T-helper 17 cell (primary cell): Measurements from ENCODE around the gene PPP6R1. TPM values are rescaled to one million over a fixed set of nuclear protein-coding genes. Genes with fewer than 3 reads are reported as not detected.

ENCODE experiments used
- ATAC-seq: fragments of 150-1000 bp; cut with Tn5 transposase; 2 replicates; pipeline ENCODE4 v1.10.0; 2021; ENCODE audit warnings: mild to moderate bottlenecking, moderate library complexity
- DNase-seq, 3 donors: peaks; one replicate each; pipeline versions ENCODE4 v3.0.0 to v3.0.0-alpha.2; 2020 to 2021
- H3K9me3 ChIP-seq: one replicate; pipeline ENCODE4 v1.7.0; 2013; ENCODE audit warnings: low read length, mild to moderate bottlenecking; ENCODE audit not compliant: control insufficient read depth, poor library complexity, severe bottlenecking
- H3K27ac Mint-ChIP-seq: one replicate; pipeline ENCODE4 v1.8.0; 2022; ENCODE audit warnings: mild to moderate bottlenecking, moderate library complexity, mixed read lengths
- H3K27me3 Mint-ChIP-seq: one replicate; pipeline ENCODE4 v1.8.0; 2022; ENCODE audit warnings: mixed read lengths
- H3K36me3 Mint-ChIP-seq: one replicate; pipeline ENCODE4 v1.8.0; 2022; ENCODE audit warnings: low read depth, mixed read lengths
- H3K4me1 Mint-ChIP-seq: one replicate; pipeline ENCODE4 v1.8.0; 2022; ENCODE audit warnings: mild to moderate bottlenecking, mixed read lengths
- H3K4me3 Mint-ChIP-seq: one replicate; pipeline ENCODE4 v1.8.0; 2022; ENCODE audit warnings: mild to moderate bottlenecking, moderate library complexity, mixed read lengths
- total RNA-seq, 4 donors: library from RNA in 2 of 4; stranded (reverse) in 2 of 4; gene quantifications; one replicate each; pipeline ENCODE4 v1.2.3 and lab custom pipeline; 2022 to 2026

PPP6R1 gene, protein sequence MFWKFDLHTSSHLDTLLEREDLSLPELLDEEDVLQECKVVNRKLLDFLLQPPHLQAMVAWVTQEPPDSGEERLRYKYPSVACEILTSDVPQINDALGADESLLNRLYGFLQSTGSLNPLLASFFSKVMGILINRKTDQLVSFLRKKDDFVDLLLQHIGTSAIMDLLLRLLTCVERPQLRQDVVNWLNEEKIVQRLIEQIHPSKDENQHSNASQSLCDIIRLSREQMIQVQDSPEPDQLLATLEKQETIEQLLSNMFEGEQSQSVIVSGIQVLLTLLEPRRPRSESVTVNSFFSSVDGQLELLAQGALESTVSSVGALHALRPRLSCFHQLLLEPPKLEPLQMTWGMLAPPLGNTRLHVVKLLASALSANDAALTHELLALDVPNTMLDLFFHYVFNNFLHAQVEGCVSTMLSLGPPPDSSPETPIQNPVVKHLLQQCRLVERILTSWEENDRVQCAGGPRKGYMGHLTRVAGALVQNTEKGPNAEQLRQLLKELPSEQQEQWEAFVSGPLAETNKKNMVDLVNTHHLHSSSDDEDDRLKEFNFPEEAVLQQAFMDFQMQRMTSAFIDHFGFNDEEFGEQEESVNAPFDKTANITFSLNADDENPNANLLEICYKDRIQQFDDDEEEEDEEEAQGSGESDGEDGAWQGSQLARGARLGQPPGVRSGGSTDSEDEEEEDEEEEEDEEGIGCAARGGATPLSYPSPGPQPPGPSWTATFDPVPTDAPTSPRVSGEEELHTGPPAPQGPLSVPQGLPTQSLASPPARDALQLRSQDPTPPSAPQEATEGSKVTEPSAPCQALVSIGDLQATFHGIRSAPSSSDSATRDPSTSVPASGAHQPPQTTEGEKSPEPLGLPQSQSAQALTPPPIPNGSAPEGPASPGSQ
- 100 to 1,000 TPM; 183 to 186 TPM for total RNA-seq
- 188 to 201 reads per million in 2 donors for total RNA-seq (lab: John Stamatoyannopoulos, UW)

- Mint-ChIP-seq H3K4me3 (peak within 1 kb of the TSS; percentile 100), H3K4me1 (peaks cover 36% of the 10 kb centered on the region), H3K27ac (peak within 1 kb of the TSS; percentile 99), H3K27me3 (no peaks in the 10 kb centered on the region), H3K36me3 (peaks cover 4% of the 10 kb centered on the region)
- no peaks in the 10 kb centered on the region for H3K9me3 ChIP-seq
- ATAC-seq = peak; percentile 83
- peak; percentile 90 to 96 (median 93) for DNase-seq
Measured at GRCh38 chr19:55258828-55259539, at the start of gene PPP6R1. Gene PPP6R1 (minus strand): TSS chr19:55259017. CDS start chr19:55247103, 11,914 bp downstream.

GRCh38 chr19:55308281-55308680 is 49.5 kb upstream of the PPP6R1 start:
- Mint-ChIP-seq H3K4me1 (peaks cover 2% of the 10 kb centered on the region), H3K4me3 (no peak overlapping the region), H3K27me3 (no peaks in the 10 kb centered on the region), H3K36me3 (no peaks in the 10 kb centered on the region), H3K27ac (no peak overlapping the region)
- H3K9me3 ChIP-seq = no peaks in the 10 kb centered on the region
- no peak for ATAC-seq
- no peak for DNase-seq

GRCh38 chr19:55306712-55307111 is 47.9 kb upstream of the PPP6R1 start:
- peaks cover 6% of the 10 kb centered on the region for H3K4me1 Mint-ChIP-seq
- no peak for DNase-seq
- H3K27me3 Mint-ChIP-seq = no peaks in the 10 kb centered on the region
- no peaks in the 10 kb centered on the region for H3K36me3 Mint-ChIP-seq
- H3K9me3 ChIP-seq = no peaks in the 10 kb centered on the region
- H3K27ac Mint-ChIP-seq = no peak overlapping the region
- ATAC-seq = no peak
- H3K4me3 Mint-ChIP-seq = no peak overlapping the region

- no peak overlapping the region for H3K27ac Mint-ChIP-seq
Measured at GRCh38 chr19:55305983-55306562, 47.3 kb upstream of the PPP6R1 start.

GRCh38 chr19:55305491-55305890 is 46.7 kb upstream of the PPP6R1 start:
- H3K36me3 Mint-ChIP-seq = no peaks in the 10 kb centered on the region
- H3K4me1 Mint-ChIP-seq = peaks cover 8% of the 10 kb centered on the region
- H3K27ac Mint-ChIP-seq = no peak overlapping the region
- H3K9me3 ChIP-seq = no peaks in the 10 kb centered on the region
- DNase-seq (peak; percentile 29 to 31 (median 29)), ATAC-seq (peak; percentile 74)
- no peaks in the 10 kb centered on the region for H3K27me3 Mint-ChIP-seq
- no peak overlapping the region for H3K4me3 Mint-ChIP-seq

More at GRCh38 chr19:55305983-55306562, 47.3 kb upstream of the PPP6R1 start:
- no peak overlapping the region for H3K4me3 Mint-ChIP-seq
- H3K27me3 Mint-ChIP-seq = no peaks in the 10 kb centered on the region
- no peaks in the 10 kb centered on the region for H3K9me3 ChIP-seq
- no peak for ATAC-seq
- H3K4me1 Mint-ChIP-seq = peaks cover 8% of the 10 kb centered on the region
- DNase-seq = no peak
- no peaks in the 10 kb centered on the region for H3K36me3 Mint-ChIP-seq

- H3K36me3 Mint-ChIP-seq = no peaks in the 10 kb centered on the region
- ATAC-seq (no peak), DNase-seq (no peak)
- no peak overlapping the region for H3K4me3 Mint-ChIP-seq
- no peaks in the 10 kb centered on the region for H3K9me3 ChIP-seq
- H3K4me1 Mint-ChIP-seq = peaks cover 8% of the 10 kb centered on the region
- no peak overlapping the region for H3K27ac Mint-ChIP-seq
- H3K27me3 Mint-ChIP-seq = no peaks in the 10 kb centered on the region
Measured at GRCh38 chr19:55304980-55305379, 46.2 kb upstream of the PPP6R1 start.

- Mint-ChIP-seq H3K36me3 (no peaks in the 10 kb centered on the region), H3K4me1 (peaks cover 8% of the 10 kb centered on the region), H3K27me3 (no peaks in the 10 kb centered on the region), H3K27ac (no peak overlapping the region), H3K4me3 (no peak overlapping the region)
- ATAC-seq (no peak), DNase-seq (no peak)
- H3K9me3 ChIP-seq = no peaks in the 10 kb centered on the region
Measured at GRCh38 chr19:55304279-55304978, 45.6 kb upstream of the PPP6R1 start.

DNA sequence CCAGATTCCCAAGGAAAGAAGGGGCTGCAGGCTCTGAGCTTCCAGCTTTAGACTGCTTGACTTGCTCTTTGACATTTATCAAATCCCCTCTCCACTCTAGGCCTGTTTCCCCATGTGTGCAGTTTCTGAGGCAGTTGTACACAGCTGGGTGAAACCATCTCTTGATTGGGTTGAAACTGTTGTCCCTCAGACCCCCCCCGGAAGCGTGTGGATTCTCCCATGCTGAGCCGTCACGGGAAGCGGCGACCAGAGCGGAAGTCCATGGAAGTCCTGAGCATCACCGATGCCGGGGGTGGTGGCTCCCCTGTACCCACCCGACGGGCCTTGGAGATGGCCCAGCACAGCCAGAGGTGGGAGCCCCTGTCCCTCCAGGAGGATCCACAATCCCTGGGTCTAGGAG is 44.7 kb upstream of the PPP6R1 start:
- ATAC-seq (no peak), DNase-seq (no peak)
- no peaks in the 10 kb centered on the region for H3K9me3 ChIP-seq
- Mint-ChIP-seq H3K27ac (no peak overlapping the region), H3K4me1 (peaks cover 8% of the 10 kb centered on the region), H3K36me3 (no peaks in the 10 kb centered on the region), H3K27me3 (no peaks in the 10 kb centered on the region), H3K4me3 (no peak overlapping the region)

DNA sequence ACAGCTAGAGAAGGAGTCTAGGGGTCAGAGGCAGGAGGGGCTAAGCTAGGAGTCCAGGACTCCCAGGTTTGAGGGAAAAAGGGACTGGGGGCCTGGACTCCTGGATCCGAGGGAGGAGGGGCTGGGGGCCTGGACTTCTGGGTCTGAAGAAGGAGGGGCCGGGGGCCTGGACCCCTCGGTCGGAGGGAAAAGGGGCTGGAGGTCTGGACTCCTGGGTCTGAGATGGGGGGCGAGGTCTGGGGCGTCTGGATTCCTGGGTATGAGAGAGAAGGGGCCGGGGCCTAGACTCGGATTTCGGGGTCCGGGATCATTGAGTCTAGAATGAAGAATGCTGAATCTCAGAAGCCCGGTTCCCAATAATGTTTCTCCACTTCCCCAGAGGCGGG is 43.5 kb upstream of the PPP6R1 start:
- Mint-ChIP-seq H3K27ac (peak overlapping the region; percentile 68), H3K4me3 (peak overlapping the region; percentile 87), H3K27me3 (no peaks in the 10 kb centered on the region), H3K4me1 (peaks cover 8% of the 10 kb centered on the region), H3K36me3 (no peaks in the 10 kb centered on the region)
- DNase-seq = no peak
- ATAC-seq = no peak
- no peaks in the 10 kb centered on the region for H3K9me3 ChIP-seq

GRCh38 chr19:55301459-55302317 is 42.9 kb upstream of the PPP6R1 start:
- peak; percentile 93 for ATAC-seq

DNA sequence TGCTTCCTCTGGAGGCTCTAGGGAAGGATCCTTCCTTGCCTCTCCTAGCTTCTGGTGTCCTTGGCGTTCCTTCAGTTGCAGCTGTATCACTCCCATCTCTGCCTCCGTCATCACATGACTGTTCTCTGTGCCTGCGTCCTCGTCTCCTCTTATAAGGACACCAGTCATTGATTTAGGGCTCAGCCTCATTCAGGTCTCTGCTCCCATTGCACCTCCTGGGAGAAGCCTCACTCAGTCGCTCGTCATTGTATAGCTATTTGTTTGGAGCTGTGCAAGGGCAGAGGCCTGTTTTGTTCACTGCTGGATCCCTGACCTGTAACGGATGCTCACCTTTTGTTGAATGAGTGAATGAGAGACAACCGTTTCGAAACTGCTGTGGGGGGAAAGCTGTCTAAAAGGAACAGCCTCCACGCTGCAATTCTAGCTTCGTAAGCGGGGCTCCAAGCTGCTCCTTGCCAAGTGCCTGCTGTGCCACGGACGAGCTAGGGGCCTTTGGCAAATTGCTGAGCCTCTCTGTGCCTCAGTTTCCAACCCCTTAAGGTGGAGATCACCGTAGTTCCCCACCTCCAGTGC is 42.2 kb upstream of the PPP6R1 start:
- Mint-ChIP-seq H3K27ac (peak overlapping the region; percentile 68), H3K36me3 (no peaks in the 10 kb centered on the region), H3K27me3 (no peaks in the 10 kb centered on the region), H3K4me3 (no peak overlapping the region), H3K4me1 (peaks cover 8% of the 10 kb centered on the region)
- no peaks in the 10 kb centered on the region for H3K9me3 ChIP-seq
- DNase-seq (no peak), ATAC-seq (no peak)

More at GRCh38 chr19:55301459-55302317, 42.9 kb upstream of the PPP6R1 start:
- Mint-ChIP-seq H3K36me3 (no peaks in the 10 kb centered on the region), H3K4me3 (peak overlapping the region; percentile 87), H3K4me1 (peaks cover 8% of the 10 kb centered on the region), H3K27me3 (no peaks in the 10 kb centered on the region), H3K27ac (peak overlapping the region; percentile 68)
- peak; percentile 85 to 95 (median 86) for DNase-seq
- H3K9me3 ChIP-seq = no peaks in the 10 kb centered on the region
